Measurements from ENCODE around the gene MAP4.
"Not testable (repeated sequence)": the region's sequence is repeated elsewhere in the genome, so short reads cannot be mapped to it uniquely, and the experiment has no call there.

The MAP4 gene

GRCh38 chr3:47846186-47846879, 169.9 kb downstream of the MAP4 start:
- no peak for DNase-seq (ENCODE audit: low spot score)

- DNase-seq (ENCODE audit: low spot score): no peak
Observed at GRCh38 chr3:47841786-47842349, 174.3 kb downstream of the MAP4 start.

- no peak for DNase-seq (ENCODE audit: low spot score)
Observed at GRCh38 chr3:47838503-47838902, 177.7 kb downstream of the MAP4 start.

GRCh38 chr3:47836986-47837385, 179.2 kb downstream of the MAP4 start:
- DNase-seq (ENCODE audit: low spot score): no peak

GRCh38 chr3:47829482-47829881, 186.7 kb downstream of the MAP4 start:
- DNase-seq (ENCODE audit: low spot score): not testable (repeated sequence)

GRCh38 chr3:47825590-47825989, 190.6 kb downstream of the MAP4 start:
- no peak for DNase-seq (ENCODE audit: low spot score)

GRCh38 chr3:47824541-47825473, 191.4 kb downstream of the MAP4 start:
- peak; percentile 98 for DNase-seq (ENCODE audit: low spot score)

GRCh38 chr3:47817609-47818008, 198.6 kb downstream of the MAP4 start:
- no peak for DNase-seq (ENCODE audit: low spot score)

GRCh38 chr3:47813551-47814177, 202.6 kb downstream of the MAP4 start:
- DNase-seq (ENCODE audit: low spot score): no peak

GRCh38 chr3:47804577-47804976, 211.6 kb downstream of the MAP4 start:
- no peak for DNase-seq (ENCODE audit: low spot score)

- no peak for DNase-seq (ENCODE audit: low spot score)
Observed at GRCh38 chr3:47803480-47804025, 212.7 kb downstream of the MAP4 start.

- peak; percentile 95 for DNase-seq (ENCODE audit: low spot score)
Observed at GRCh38 chr3:47802734-47803479, 213.3 kb downstream of the MAP4 start, which contains the start of gene DHX30. Gene DHX30 (plus strand): TSS chr3:47803138. CDS start chr3:47810684, 7,546 bp downstream.
